ENCODE measurements around the gene MIPEP.

MIPEP gene

GRCh38 chr13:23703246-23703860 is 185.8 kb downstream of the MIPEP start:
- DNase-seq, result no peak

- DNase-seq, result no peak
These were observed 187.6 kb downstream of the MIPEP start for GRCh38 chr13:23701636-23702035.

GRCh38 chr13:23701186-23701585 is 188.0 kb downstream of the MIPEP start:
- no peak for DNase-seq

DNA sequence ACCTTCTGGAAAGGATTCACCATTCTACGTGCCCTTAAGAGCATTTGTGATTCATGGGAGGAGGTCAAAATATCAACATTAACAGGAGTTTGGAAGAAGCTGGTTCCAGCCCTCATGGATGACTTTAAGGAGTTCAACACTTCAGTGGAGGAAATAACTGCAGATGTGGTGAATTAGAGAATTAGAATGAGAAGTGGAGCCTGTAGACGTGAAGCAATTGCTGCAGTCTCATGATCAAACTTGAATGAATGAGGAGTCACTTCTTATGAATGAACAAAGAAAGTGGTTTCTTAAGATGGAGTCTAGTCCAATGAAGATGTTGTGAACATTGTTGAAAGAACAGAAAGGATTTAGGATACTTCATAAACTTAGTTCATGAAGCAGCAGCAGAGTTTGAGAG is 189.9 kb downstream of the MIPEP start:
- DNase-seq, result no peak

DNA sequence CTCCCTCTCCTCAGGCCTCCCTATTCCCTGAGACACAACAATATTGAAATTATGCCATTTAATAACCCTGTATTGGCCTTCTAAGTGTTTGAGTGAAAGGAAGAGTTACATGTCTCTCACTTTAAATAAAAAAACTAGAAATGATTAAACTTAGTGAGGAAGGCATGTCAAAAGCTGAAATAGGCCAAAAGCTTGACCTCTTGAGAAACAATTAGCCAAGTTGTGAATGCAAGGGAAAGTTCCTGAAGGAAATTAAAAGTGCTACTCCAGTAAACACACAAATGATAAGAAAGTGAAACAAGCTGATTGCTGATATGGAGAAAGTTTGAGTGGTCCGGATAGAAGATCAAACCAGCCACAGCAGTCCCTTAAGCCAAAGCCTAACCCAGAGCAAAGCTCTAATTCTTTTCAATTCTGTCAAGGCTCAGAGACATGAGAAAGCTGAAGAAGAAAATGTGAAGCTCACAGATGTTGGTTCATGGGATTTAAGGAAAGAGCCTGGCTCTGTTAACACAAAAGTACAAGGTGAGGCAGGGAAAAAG is 191.4 kb downstream of the MIPEP start:
- DNase-seq, result no peak

DNA sequence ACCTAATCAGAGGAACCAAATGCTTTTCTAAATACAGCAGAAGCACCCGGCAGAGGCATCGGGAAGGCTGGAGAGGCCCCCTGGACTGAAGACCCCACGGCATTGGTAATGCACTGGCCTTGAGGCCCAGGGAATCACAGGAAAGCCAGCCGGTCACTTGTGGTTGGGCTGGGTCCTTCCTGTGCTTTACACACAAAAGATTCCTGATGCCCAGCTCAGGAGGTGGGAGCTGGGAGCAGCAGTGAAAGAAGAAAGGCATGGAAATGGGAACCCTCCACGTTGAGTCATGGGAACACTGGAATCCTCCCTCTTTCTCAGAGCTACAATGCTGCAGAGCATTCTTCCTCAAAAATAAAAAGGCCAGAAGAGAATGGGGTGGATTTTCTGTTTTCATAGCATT is 192.6 kb downstream of the MIPEP start:
- DNase-seq, result no peak

GRCh38 chr13:23695711-23696464 is 193.3 kb downstream of the MIPEP start:
- peak; percentile 36 for DNase-seq

- no peak for DNase-seq
These were observed 194.0 kb downstream of the MIPEP start for GRCh38 chr13:23695196-23695595.

DNA sequence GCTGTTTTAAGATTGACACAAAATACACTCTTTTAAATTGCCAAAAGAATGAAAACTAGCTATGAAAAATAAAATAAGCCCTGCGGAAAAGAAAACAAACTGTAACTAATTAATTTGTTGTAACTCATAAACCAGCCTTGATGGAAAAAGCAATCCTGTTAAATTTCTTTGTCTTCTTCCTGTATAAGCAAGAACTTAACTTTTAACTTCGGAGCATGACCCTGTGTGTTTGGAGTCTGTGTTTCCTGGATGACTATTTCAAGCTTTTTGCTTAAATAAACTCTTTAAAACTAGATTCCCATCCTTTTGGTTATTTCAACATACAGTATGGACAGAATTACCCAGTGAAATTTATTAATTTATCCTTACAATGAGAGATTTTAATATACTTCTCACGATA is 196.4 kb downstream of the MIPEP start:
- no peak for DNase-seq

DNA sequence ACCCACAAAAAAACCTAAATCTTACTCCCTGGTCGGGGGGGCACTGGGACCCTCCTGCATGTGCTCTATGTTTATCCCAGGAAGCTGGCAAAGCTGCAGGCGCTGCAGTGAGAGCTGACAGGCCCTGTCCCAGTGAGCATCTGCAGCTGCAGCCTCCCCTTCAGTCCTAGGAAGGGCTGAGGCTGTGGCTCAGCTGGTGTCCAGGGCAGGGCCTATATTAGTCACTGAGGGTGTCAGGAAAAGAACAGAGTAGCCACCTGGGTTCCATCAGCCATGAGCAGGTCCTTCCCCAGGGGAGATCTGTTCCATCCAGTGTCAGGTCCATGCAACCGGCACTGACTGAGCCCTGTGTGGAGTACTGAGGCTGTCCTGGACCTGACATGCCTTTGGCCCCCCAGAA is 198.5 kb downstream of the MIPEP start:
- DNase-seq, result no peak

- no peak for DNase-seq
These were observed 200.9 kb downstream of the MIPEP start for GRCh38 chr13:23688336-23688735.

GRCh38 chr13:23687614-23688013 is 201.6 kb downstream of the MIPEP start:
- DNase-seq, result no peak

GRCh38 chr13:23686948-23687347 is 202.3 kb downstream of the MIPEP start:
- no peak for DNase-seq

DNA sequence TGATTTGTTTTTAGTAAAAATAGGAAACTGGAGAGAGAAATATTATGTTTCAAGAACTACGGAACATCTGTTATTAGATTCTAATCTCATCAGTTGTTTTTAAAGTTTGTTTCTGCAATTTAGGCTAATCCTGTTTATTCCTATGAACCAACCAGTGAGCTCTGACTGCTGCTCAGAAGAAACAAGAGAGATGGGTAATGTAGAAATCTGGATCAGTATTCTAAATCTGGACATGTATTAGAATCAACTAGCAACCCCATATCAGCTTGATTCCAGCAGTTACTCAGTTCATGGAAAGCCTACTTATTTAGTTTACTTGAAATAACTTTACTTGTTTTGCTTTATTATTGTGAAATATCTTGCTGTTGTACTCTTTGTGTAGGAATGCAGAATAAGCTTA is 203.8 kb downstream of the MIPEP start:
- no peak for DNase-seq

DNA sequence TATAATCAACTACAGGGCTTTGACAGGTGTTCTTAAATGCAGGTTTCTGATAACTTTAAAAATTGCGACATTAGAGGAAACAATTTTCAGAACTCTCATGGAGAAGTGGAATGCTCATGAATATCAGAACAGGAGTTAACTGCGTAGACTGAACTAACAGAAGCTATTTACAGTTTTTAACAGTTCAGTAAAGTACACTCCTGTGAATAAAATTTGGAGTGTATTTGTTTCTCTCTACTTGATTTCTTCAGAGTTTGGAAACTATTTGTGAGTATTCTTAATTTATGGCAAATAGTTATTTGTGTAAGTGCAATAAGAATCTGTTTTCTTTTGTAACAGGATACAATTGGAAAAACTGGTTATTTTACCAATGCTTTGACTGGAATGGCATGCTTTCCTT is 204.6 kb downstream of the MIPEP start:
- no peak for DNase-seq

- DNase-seq, result no peak
These were observed 206.1 kb downstream of the MIPEP start for GRCh38 chr13:23683084-23683483.

GRCh38 chr13:23680845-23681669 is 208.1 kb downstream of the MIPEP start:
- no peak for DNase-seq
